Measurements from ENCODE around the gene MPND. TPM values are rescaled to one million over a fixed set of nuclear protein-coding genes. Genes with fewer than 3 reads are reported as not detected.
A peak's percentile ranks its signal among the peaks of the same experiment; 100 is the strongest.

The MPND gene
- total and polyA plus RNA-seq, 2 of the 13 experiments (the other 11 are each of a cell fraction or from before 2014, with no cell fraction given), result 10.8 to 15.8 TPM

DNA sequence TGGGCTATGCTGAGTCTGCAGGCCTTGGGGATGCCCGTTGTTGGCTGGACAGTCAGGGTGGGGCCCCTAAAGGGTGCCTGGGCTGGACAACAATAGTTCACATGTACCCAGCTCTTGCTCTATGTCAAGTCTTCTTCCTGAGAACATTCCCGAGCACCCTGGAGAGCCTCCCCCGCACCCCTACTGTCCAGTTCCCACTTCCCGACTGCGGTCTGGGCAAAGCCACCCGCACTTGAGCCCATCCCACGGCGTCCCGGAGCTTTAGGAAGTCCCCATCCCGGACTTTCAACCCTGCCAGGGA lies 1.1 kb upstream of the MPND start (continued):
- TF ChIP-seq IKZF5 (CRISPR knock-in tag; IDR thresholded peaks at IDR 0.05), result no peak
- no peak for TF ChIP-seq KDM5B (CRISPR knock-in tag; IDR thresholded peaks at IDR 0.05; ENCODE audit: borderline replicate concordance)
- TF ChIP-seq, protein P1, sequence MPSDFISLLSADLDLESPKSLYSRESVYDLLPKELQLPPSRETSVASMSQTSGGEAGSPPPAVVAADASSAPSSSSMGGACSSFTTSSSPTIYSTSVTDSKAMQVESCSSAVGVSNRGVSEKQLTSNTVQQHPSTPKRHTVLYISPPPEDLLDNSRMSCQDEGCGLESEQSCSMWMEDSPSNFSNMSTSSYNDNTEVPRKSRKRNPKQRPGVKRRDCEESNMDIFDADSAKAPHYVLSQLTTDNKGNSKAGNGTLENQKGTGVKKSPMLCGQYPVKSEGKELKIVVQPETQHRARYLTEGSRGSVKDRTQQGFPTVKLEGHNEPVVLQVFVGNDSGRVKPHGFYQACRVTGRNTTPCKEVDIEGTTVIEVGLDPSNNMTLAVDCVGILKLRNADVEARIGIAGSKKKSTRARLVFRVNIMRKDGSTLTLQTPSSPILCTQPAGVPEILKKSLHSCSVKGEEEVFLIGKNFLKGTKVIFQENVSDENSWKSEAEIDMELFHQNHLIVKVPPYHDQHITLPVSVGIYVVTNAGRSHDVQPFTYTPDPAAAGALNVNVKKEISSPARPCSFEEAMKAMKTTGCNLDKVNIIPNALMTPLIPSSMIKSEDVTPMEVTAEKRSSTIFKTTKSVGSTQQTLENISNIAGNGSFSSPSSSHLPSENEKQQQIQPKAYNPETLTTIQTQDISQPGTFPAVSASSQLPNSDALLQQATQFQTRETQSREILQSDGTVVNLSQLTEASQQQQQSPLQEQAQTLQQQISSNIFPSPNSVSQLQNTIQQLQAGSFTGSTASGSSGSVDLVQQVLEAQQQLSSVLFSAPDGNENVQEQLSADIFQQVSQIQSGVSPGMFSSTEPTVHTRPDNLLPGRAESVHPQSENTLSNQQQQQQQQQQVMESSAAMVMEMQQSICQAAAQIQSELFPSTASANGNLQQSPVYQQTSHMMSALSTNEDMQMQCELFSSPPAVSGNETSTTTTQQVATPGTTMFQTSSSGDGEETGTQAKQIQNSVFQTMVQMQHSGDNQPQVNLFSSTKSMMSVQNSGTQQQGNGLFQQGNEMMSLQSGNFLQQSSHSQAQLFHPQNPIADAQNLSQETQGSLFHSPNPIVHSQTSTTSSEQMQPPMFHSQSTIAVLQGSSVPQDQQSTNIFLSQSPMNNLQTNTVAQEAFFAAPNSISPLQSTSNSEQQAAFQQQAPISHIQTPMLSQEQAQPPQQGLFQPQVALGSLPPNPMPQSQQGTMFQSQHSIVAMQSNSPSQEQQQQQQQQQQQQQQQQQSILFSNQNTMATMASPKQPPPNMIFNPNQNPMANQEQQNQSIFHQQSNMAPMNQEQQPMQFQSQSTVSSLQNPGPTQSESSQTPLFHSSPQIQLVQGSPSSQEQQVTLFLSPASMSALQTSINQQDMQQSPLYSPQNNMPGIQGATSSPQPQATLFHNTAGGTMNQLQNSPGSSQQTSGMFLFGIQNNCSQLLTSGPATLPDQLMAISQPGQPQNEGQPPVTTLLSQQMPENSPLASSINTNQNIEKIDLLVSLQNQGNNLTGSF (CRISPR knock-in tag; IDR thresholded peaks at IDR 0.05), result no peak
- TF ChIP-seq THAP7 (CRISPR knock-in tag; IDR thresholded peaks at IDR 0.05), result peak; percentile 86; the same call in 1 of the 2 replicates
- TF ChIP-seq POLR2A (IDR thresholded peaks at IDR 0.05; ENCODE audit: insufficient read depth in 1 of 2, low read depth in 2 of 2, low read length in 2 of 2), result peak in 1 of 2 experiments; percentile 72; a peak in 1 of 4 replicates
- 0 out of 2 replicates have a peak, but pooled peaks have one; percentile 82 for TF ChIP-seq ZNF430 (CRISPR knock-in tag; IDR thresholded peaks at IDR 0.05)
- TF ChIP-seq, protein P2, sequence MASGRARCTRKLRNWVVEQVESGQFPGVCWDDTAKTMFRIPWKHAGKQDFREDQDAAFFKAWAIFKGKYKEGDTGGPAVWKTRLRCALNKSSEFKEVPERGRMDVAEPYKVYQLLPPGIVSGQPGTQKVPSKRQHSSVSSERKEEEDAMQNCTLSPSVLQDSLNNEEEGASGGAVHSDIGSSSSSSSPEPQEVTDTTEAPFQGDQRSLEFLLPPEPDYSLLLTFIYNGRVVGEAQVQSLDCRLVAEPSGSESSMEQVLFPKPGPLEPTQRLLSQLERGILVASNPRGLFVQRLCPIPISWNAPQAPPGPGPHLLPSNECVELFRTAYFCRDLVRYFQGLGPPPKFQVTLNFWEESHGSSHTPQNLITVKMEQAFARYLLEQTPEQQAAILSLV (CRISPR knock-in tag; IDR thresholded peaks at IDR 0.05; ENCODE audit: borderline replicate concordance), result no peak
- 0 out of 2 replicates have a peak, but pooled peaks have one; percentile 11 for TF ChIP-seq RFX3 (CRISPR knock-in tag; IDR thresholded peaks at IDR 0.05)
- TF ChIP-seq PRMT3 (CRISPR knock-in tag; IDR thresholded peaks at IDR 0.05; ENCODE audit: borderline replicate concordance, low read depth), result no peak
- TF ChIP-seq ZNF17 (CRISPR knock-in tag; IDR thresholded peaks at IDR 0.05), result no peak
- TF ChIP-seq STAT6 (CRISPR knock-in tag; IDR thresholded peaks at IDR 0.05; ENCODE audit: borderline replicate concordance), result peak; percentile 38; the same call in 1 of the 2 replicates
- TF ChIP-seq, protein P3, sequence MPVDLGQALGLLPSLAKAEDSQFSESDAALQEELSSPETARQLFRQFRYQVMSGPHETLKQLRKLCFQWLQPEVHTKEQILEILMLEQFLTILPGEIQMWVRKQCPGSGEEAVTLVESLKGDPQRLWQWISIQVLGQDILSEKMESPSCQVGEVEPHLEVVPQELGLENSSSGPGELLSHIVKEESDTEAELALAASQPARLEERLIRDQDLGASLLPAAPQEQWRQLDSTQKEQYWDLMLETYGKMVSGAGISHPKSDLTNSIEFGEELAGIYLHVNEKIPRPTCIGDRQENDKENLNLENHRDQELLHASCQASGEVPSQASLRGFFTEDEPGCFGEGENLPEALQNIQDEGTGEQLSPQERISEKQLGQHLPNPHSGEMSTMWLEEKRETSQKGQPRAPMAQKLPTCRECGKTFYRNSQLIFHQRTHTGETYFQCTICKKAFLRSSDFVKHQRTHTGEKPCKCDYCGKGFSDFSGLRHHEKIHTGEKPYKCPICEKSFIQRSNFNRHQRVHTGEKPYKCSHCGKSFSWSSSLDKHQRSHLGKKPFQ (CRISPR knock-in tag; IDR thresholded peaks at IDR 0.05; ENCODE audit: insufficient replicate concordance), result peak; percentile 71
- TF ChIP-seq RELA (CRISPR knock-in tag; IDR thresholded peaks at IDR 0.05), result peak; percentile 80; the same call in 1 of the 2 replicates
- 0 out of 2 replicates have a peak, but pooled peaks have one; percentile 46 for TF ChIP-seq ZMYM3 (CRISPR knock-in tag; IDR thresholded peaks at IDR 0.05)
- TF ChIP-seq KLF6 (CRISPR knock-in tag; IDR thresholded peaks at IDR 0.05), result no peak
- TF ChIP-seq NRL (CRISPR knock-in tag; IDR thresholded peaks at IDR 0.05; ENCODE audit: borderline replicate concordance), result 0 out of 2 replicates have a peak, but pooled peaks have one; percentile 14
- no peak for TF ChIP-seq ZNF678 (CRISPR knock-in tag; IDR thresholded peaks at IDR 0.05)

Measured in HepG2 (cell line).